Fibroblast of peridontal ligament (primary cell): ENCODE data around the gene MAST4.

Experiments used
- DNase-seq: peaks from one replicate; pipeline ENCODE4 v3.0.0-alpha.2; 2010; ENCODE audit errors: extremely low read depth

Gene MAST4

DNA sequence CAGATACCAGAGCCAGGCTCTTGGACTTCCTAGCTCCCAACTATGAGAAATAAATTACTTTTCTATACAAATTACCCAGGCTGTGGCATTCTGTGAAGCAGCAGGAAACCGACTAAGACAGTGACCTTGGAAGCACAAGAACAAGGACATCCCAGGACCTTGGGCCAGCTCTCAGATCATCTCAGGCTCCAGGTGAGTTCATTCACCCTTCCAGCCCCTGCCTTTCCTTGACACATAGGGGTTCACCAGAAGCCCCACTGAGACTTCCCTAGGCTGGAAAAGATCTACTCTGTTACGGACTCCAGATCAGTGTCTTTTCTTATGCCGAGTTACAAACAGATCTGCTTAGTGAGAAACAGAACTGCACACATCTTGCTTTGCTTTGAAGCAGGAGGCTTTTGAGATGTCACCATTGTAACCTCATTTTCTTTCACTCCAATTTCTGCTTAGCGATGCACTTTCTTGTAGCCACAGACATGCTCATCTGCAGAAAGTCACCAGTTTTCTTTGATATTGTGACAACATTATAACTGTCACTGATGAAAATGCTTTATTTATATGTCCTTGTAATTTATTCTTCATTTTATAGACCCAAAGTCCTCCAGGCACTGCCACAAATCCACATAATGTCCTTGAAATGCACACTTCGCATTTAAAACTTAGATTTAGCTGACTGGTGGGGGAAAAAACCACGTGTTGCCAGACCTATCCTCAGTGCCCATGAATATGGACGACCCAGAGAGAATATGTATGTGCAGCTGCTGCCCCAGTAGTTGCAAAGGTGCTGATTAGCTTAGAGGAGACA lies 592.3 kb downstream of the MAST4 start:
- no peak for DNase-seq

DNA sequence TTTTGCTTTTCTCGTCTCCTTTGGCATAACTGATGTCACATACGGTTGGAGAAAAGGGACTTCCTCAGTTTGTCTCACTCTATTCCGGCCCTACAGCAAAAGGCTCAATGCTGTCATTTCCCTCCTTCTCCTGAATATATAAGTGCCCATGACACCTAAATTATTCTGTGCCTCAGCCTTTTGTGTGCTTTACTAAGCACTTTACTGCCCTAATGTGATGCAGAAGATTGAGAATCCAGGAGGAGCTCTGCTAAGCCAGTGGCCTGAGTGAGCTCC lies 592.8 kb downstream of the MAST4 start:
- DNase-seq: no peak

DNA sequence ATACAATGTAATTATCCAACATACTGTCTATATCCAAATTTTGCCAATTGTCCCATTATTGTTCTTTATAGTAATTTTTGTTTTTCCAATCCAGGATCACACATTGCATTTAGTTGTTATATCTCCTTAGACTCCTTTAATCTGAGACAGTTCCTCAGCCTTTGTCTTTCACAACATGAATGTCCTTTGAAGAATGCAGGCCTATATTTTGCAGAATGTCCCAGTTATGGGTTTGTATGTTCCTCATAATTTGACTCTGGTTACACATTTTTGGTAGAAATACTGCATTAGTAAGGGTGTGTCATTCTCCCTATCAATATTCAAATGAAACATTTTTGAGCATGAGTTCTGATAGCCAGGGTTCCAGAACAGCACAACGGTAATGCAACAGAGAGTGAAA lies 593.7 kb downstream of the MAST4 start:
- DNase-seq: no peak

DNA sequence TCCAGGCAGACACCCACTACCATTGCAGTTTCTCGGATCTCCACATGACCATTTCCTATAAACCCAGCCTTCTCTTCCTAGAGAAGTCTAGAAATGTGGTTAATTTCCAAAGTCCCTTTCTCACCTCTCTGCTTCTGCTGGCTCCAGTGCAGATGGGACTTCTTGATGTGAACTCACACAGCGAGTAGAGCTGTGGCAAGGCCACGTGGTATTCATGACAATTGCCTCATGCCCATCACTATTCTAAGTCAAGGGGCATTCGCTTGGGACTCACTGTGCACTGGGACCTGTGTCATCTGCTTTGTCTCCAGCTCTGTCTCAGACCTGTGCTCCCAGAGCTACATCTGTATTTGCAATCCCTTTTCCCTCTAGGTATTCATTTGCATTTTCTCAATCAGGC lies 594.2 kb downstream of the MAST4 start:
- DNase-seq: no peak

DNA sequence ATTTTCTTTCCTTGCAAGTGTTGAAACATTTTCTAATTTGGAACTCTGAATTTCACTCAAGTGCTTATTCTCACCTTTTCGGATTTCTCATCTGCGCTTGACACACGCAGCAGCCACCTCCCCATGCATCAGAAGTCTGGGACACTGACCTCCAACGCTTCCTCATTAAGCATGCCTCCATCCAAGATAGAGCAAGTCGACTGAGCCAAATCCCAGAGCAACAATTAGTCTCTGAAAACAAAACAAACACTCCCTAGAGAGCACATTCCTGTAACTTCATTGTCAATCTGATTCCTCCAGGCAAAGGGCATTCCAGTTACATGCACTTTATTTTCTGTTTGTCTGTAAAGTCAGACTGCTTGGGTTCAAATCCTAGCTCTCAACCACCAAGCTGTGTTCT lies 594.7 kb downstream of the MAST4 start:
- no peak for DNase-seq

DNA sequence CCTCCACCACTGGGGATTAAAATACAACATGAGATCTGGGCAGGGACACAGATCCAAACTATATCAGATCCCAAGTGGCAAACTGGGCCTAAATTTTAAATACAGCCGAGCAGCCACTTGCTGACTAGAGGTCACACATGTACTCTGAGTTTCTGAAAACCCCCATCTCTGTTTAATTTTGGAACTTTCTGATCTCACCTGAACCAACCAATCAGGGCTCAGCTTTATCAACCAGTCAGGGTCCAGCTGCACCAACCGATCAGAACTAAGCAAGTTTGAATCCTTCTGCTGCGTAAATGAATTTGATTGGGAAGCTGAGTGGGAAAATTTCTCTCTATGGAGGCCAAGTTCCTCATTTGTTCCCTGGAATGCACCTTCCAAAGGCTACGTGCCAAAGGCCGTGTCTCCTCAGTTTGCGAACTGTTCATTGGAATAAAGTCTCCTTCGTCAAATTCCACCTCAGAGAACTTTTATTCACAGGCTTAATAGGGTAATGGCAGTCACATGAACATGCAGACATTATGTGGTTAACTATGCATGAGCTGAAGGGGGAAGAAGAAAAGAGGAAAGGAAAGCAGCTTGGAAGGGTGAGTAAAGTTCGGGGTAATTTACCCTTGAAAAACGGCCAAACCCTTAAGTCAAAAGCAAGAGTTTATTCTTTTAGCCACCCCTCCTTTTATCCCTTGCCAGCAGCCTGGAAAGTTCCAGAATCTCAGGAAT lies 596.7 kb downstream of the MAST4 start:
- DNase-seq: no peak

DNA sequence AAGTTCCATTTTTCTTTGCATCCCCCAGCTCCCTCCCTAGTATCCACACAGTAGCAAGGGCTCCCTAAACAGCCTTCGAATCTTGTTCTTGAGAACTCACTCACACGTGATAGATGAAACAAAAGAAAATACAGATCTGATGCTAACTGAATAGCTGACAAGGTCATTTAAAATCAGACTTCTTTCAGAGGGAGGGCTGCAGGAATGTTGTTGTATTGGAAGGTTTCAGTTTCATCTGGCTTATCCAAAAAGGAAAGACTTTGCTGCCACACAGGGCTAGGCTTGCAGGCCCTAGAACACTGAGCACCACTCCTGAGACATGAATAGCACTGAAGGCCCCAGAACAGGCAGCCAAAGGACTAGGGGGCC lies 597.2 kb downstream of the MAST4 start:
- DNase-seq: peak; percentile 45

DNA sequence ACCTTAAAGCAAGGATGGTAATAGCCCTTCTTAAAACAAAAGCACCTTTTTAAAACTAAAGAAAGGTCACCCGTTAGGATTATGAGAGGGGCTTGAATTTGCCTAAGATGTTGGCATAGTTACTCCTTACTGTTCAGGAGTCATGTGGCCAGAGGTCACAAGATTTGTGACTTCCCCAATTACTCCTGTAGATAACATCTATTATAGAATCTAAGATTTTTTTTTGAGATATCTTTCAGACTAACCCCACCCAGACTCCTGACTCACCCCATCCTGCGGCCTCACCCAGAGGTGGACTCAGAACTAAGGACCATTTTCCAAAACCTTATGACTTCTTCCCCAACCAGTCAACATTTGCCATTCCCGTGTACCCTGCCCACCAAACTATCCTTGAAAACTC lies 598.0 kb downstream of the MAST4 start:
- DNase-seq: no peak

DNA sequence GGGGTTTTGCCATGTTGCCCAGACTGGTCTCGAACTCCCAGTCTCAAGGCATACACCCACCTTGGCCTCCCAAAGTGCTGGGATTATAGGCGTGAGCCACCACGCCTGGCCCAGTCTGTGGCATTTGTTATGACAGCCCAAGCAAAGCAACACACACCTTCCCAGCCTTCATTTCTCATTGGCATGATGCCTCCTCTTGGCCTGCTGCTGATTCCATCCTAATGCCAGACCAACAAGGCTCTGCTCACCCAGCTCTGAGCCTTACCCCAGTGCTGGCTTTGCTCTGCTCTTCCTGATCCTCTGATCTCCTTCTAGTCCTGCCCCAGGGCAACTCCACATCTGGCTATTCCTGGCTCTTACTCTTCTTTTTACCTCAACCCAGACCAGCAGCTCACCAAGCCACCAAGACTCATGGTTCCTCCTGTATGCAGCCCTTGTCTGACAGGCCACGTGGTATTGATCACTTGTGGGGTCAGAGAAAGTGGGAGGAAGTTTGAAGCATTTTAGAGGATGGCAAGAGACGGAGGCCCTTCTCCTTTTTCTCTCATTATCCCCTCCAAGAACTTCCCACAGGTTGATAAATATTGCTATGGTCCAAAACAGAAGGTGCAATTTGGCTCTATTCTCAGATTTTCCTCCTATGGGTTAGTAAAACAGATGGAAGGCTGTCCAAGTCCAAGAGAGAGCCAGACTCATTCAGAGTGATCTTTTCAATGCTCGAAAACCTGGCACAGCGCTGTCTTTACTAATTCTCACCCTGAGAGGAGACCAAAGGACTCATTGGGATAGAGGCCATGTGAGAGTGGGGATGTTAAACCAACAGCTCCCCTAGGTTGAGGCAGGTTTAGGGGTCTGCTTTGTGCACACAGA lies 599.4 kb downstream of the MAST4 start:
- DNase-seq: no peak

DNA sequence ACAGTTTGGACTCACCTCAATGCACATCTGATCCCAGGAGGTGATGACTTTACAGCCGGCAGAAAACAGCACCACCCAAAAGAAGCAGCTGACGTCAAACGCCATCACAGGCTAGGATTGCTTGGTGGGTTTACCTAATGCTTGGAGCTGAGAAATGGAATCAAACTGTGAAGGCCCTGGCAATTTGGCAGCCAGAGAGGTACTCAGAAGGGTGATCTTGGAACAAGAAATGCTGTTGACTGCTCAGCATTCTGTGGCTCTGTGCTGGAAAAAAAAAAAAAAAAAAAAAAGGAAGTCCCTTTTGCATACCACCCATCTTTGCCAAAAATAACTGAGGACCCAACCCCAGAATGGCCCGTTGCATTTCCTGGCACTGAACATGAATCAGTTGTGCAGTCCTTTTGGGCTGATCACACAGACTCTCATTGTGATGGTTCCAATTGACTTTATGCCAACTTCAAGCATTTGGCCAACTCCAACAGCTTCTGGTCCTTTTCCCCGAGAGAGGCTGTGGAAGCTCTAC lies 600.4 kb downstream of the MAST4 start, which contains the start of gene CD180:
TSS of gene CD180 (minus strand) at position 263 of the 523 bp plus-strand sequence. CDS start at position 105, 158 bp downstream.
- DNase-seq: no peak

DNA sequence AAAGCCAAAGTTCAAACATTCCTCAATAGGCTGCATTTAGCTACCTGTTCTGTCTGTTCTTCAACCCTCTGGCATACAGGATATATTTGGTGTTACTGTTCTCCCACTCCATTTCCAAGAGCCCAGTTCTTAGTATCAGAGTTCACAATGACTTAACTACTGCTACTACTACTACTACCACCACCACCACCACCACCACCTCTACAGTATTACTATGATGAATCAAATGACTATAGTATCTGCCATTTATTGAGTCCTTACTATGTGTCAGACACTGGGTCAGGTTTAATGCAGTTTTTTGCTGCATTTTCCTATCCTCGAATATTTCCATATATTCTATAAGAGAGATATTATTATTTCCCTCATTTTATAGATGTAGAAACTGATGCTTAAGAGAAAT lies 601.3 kb downstream of the MAST4 start:
- DNase-seq: no peak

DNA sequence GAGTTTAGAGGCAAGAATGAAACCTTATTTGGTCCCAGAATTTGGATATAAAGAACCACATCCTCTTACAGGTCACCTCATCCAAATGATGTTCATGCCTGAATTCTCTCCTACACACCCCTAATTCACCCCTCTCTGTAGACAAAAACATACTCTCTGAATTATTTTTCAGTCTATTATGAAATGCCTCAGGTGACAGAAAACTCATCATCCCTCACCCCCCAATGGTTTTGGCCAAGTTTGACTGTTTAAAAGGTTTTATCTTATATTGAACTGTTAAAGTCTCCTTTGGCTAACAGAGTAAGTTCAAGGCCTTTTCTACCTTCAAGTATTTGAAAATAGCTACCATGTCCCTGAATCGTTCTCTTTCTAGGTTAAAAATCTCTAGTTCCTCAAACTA lies 602.7 kb downstream of the MAST4 start:
- no peak for DNase-seq

DNA sequence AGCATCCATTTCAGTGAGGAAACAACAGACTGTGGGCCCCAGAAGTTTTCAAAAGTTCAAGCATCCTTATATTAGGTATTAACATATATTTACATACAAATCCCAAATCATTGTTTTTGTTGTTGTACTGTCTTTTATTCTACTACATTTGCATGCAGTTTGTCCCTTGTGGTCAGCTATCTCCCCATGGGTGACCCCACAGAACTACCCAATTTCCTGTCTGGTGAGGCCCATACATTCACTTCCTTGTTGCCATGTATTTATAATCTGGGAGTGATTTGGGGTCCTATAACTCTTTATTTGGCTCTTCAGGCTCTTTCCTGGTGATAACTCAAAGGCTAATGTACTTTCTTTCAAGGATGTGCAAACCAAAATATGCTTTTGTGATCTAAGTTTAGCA lies 603.7 kb downstream of the MAST4 start:
- no peak for DNase-seq

DNA sequence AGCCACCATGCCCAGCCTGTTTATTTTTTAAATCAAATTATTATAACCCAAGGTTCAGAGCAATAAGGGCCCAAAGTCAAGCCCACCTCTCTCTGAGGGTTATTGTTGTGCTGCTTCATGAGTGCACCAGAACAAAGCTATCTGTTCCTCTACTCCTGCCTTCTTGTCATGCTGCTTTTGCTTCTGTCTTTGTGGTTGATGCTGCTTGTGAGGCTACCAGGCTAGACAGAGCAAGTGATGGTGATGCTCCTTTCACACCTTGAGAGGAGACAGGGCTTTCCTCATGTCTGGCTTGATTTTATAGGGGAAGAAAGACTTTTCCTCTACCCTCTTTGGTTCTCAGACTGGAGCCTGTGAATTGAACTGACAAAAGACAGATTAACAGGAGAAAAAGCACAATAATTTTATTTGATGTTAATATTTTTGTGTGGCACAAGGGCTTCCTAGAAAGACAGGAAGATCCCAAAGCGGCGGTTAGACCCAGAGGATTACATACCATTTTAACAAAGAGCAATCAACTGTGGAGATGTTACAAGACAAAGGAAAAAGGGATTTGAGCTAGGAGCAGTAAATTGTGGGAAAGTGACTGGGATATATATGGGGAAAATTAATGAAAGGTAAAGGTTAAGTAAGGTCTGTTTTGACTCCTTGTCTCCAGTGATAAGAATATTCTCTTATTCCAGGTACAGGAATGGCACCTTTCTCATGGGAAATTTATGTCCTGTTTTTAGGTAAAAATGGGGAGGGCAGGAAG lies 604.8 kb downstream of the MAST4 start:
- DNase-seq: no peak

DNA sequence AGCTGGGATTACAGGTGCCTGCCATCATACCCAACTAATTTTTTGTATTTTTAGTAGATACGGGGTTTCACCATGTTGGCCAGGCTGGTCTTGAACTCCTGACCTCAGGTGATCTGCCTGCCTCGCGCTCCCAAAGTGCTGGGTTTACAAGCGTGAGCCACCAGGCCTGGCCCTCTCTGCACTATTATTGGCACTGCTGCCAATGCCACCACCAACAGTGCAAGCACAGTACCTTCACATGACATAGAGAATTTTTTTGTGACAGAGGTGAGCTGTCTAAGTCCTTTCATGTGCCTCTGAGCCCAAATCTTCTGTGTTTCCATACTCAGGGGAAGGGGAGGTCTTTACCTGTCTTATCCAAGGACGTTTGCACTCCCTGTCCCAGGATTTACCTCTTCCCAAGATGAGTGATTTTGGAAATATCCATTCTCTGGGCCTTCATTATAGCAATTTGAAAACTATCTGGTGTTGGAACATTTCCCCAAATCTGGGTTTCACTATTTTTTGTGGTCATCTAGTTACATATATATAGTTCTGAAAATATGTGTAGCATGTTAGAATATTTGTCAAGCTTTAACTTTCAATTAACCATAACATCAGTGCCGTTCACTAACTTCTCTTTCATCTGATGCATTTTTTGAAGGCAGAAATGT lies 605.8 kb downstream of the MAST4 start:
- no peak for DNase-seq

DNA sequence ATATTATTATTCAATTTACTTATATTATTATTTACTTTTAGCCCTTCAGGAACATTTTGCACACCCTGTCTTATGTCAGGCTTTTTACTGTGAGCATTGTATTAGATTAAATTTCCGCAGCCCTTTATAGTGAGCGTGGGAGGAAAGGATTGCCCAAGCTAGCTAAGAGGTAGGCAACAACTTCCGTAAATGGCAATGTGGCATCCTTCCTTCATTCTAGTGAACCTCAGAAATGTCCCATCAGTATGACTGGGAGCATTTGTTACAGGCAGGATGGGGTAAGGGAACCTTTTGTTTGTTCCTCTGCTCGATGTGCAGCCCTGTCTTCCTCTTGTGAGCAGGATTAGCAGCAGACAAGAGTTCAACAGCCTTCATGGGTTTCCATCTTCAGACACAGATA lies 606.6 kb downstream of the MAST4 start:
- DNase-seq: no peak

DNA sequence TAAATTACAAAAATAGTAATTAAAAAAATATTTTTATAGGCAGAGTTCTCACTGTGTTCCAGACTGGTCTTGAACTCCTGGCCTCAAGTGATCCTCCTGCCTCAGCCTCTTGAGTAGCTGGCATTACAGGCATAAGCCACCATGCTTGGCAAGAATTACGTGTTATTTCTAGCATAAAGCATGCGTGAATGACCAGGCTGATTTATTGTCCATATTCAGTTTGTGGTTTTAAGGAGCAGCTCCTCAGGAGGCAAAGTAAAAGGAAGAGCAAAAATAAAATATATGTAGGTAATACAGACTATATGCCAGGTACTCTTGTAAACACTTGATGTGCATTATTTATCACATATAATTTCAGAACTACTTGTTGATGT lies 607.5 kb downstream of the MAST4 start:
- no peak for DNase-seq

DNA sequence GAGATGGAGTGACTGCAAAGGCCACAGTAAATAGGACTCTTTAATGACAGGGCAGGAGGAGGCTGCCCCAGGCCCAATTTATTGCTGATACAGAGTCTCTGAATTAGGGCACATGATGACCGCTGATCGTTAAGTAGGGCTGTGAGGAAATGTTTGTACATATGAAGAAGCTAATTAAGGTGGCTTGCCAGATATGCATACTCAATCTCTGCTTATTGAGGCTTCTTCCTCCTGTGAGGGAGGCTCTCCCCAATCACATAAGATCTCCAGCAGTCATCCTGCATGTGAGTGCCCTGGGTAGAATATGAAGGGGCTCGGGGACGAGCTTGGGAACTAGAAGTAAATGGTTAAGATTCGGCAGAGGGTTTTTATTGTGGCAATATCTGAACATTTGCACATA lies 608.6 kb downstream of the MAST4 start:
- DNase-seq: no peak

DNA sequence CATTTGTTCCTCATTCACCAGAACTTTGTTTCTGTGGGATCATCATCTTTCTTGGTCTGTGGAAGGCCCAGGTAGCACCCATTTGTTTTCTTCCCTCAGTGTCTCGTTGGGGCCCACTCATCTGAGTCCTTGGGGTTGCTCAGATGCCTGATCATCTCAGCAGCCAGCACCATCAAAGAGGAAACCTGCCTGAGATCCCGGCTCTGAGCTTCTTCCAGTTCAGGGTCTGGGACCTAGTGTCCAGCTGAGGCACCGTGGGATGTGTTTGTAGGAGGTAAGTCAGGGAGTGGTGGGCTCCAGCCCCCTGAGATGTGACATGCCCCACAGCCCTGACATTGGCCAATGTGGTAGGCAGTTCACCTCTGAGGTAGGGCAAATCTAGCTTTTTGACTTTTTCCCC lies 609.8 kb downstream of the MAST4 start:
- no peak for DNase-seq

DNA sequence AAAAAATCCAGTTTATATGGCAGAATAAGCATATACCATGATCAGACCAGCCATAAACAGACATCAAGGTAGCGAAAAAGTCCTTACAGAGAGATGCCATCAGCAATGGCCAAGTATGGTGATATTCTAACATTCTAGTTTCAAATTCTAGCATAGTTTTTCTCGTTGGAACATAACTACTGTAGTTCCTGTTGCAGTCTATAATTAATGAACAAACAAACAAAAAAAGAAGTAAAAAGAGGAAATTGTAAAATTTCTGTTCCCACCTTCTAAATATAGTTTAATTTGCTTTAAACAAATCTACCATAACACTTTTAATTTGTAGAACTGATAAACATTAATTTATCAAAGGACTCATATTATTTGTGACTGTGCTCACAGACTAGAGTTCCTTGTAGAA lies 610.3 kb downstream of the MAST4 start:
- no peak for DNase-seq

DNA sequence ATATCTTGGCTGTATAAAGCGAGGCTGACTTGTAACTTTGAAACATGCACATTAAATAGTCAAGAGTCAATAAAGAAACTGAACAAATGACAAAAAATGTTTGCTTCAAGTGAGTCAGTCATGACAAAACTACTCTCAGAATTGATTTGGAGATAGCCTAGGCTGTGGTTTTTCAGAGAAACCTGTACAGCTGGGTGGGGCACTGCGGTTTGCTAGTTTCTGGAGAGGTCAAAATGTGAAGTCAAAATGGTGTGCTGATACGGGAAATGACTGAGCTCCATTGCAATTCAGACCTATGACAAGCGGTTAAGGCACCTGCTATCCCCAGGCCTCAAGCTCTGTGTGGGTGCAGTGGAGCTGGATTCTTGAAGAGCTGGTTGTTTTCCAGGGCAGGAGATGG lies 610.7 kb downstream of the MAST4 start:
- DNase-seq: peak; percentile 13
